Activated CD4-positive, alpha-beta T cell treated with anti-CD3 and anti-CD28 coated beads, Interleukin-2, amount 50 U/mL, for 4 hours (primary cell): ENCODE measurements around the gene FBXW2.
"Not testable (repeated sequence)": the region's sequence is repeated elsewhere in the genome, so short reads cannot be mapped to it uniquely, and the experiment has no call there.

ENCODE experiments used
- DNase-seq, 2 experiments: peaks; one replicate each; pipeline ENCODE4 v3.0.0-alpha.2; 2020

FBXW2 gene

GRCh38 chr9:120778758-120779157, 14.5 kb downstream of the FBXW2 start:
- no peak for DNase-seq

GRCh38 chr9:120777229-120777628, 16.0 kb downstream of the FBXW2 start:
- no peak for DNase-seq

- no peak for DNase-seq
These were observed 16.4 kb downstream of the FBXW2 start for GRCh38 chr9:120776788-120777187.

- DNase-seq = no peak
These were observed 17.4 kb downstream of the FBXW2 start for GRCh38 chr9:120775859-120776258.

- DNase-seq = no peak
These were observed 18.5 kb downstream of the FBXW2 start for GRCh38 chr9:120774719-120775118.

- DNase-seq = no peak
These were observed 20.0 kb downstream of the FBXW2 start for GRCh38 chr9:120773256-120773655.

GRCh38 chr9:120770931-120771330, 22.3 kb downstream of the FBXW2 start:
- DNase-seq = no peak

GRCh38 chr9:120768886-120769285, 24.3 kb downstream of the FBXW2 start:
- no peak for DNase-seq

GRCh38 chr9:120768247-120768646, 25.0 kb downstream of the FBXW2 start:
- DNase-seq = no peak

- no peak for DNase-seq
These were observed 25.8 kb downstream of the FBXW2 start for GRCh38 chr9:120767451-120767850.

- DNase-seq = no peak
These were observed 27.2 kb downstream of the FBXW2 start for GRCh38 chr9:120765910-120766425.

- DNase-seq = no peak
These were observed 28.7 kb downstream of the FBXW2 start for GRCh38 chr9:120764476-120764875.

- DNase-seq = no peak
These were observed 32.2 kb downstream of the FBXW2 start for GRCh38 chr9:120761006-120761405.

GRCh38 chr9:120759755-120760400, 33.3 kb downstream of the FBXW2 start:
- DNase-seq = no peak

GRCh38 chr9:120758544-120758943, 34.7 kb downstream of the FBXW2 start:
- no peak for DNase-seq

- DNase-seq = no peak
These were observed 35.9 kb downstream of the FBXW2 start for GRCh38 chr9:120757026-120757913.

GRCh38 chr9:120756531-120756930, 36.7 kb downstream of the FBXW2 start:
- DNase-seq = no peak

GRCh38 chr9:120755810-120756434, 37.3 kb downstream of the FBXW2 start:
- DNase-seq = peak; percentile 51 to 61

- no peak for DNase-seq
These were observed 38.2 kb downstream of the FBXW2 start for GRCh38 chr9:120755044-120755443.

- no peak for DNase-seq
These were observed 42.8 kb downstream of the FBXW2 start for GRCh38 chr9:120750421-120750820.

GRCh38 chr9:120746366-120746765, 46.9 kb downstream of the FBXW2 start:
- not testable (repeated sequence) for DNase-seq

GRCh38 chr9:120745278-120745677, 47.9 kb downstream of the FBXW2 start:
- DNase-seq = no peak

- no peak for DNase-seq
These were observed 50.2 kb downstream of the FBXW2 start for GRCh38 chr9:120742951-120743416.
